Endodermal cell (in vitro differentiated cells): ENCODE results near the gene SMNDC1. TPM values are rescaled to one million over a fixed set of nuclear protein-coding genes. Genes with fewer than 3 reads are reported as not detected.
A peak's percentile ranks its signal among the peaks of the same experiment; 100 is the strongest.

Source experiments
- DNase-seq: peaks from one replicate; pipeline ENCODE4 v3.0.0-alpha.2; 2017
- H3K27ac ChIP-seq: 2 replicates; pipeline ENCODE4 v1.5.1; 2013; ENCODE audit warnings: mild to moderate bottlenecking, low read depth, low read length, moderate library complexity
- H3K27me3 ChIP-seq: 2 replicates; pipeline ENCODE4 v1.6.1; 2013; ENCODE audit warnings: mild to moderate bottlenecking, low read length, moderate library complexity; ENCODE audit not compliant: insufficient read depth, control insufficient read depth, poor library complexity, severe bottlenecking
- H3K36me3 ChIP-seq: 2 replicates; pipeline ENCODE4 v1.7.0; 2013; ENCODE audit warnings: mild to moderate bottlenecking, low read length, moderate library complexity; ENCODE audit not compliant: control insufficient read depth, insufficient read depth
- H3K4me1 ChIP-seq: one replicate; pipeline ENCODE4 v1.7.0; 2013; ENCODE audit warnings: low read length; ENCODE audit not compliant: control insufficient read depth, insufficient read depth
- H3K4me3 ChIP-seq: 2 replicates; pipeline ENCODE4 v1.5.1; 2013; ENCODE audit warnings: mild to moderate bottlenecking, low read length, moderate library complexity
- H3K9ac ChIP-seq: 2 replicates; pipeline ENCODE4 v1.6.1; 2013; ENCODE audit warnings: mild to moderate bottlenecking, low read length, moderate library complexity; ENCODE audit not compliant: poor library complexity, severe bottlenecking; ENCODE audit errors: extremely low read depth
- H3K9me3 ChIP-seq: 2 replicates; pipeline ENCODE4 v1.6.1; 2013; ENCODE audit warnings: mild to moderate bottlenecking, low read length, moderate library complexity; ENCODE audit not compliant: control insufficient read depth
- H3K27ac Mint-ChIP-seq: 2 replicates; pipeline ENCODE4 v1.8.0; 2020; ENCODE audit warnings: mixed read lengths
- H3K27me3 Mint-ChIP-seq: 2 replicates; pipeline ENCODE4 v1.8.0; 2021; ENCODE audit warnings: mild to moderate bottlenecking, mixed read lengths; ENCODE audit not compliant: insufficient read depth
- H3K36me3 Mint-ChIP-seq: 2 replicates; pipeline ENCODE4 v1.8.0; 2020; ENCODE audit warnings: low read depth, mixed read lengths
- H3K4me1 Mint-ChIP-seq: 2 replicates; pipeline ENCODE4 v1.8.0; 2020; ENCODE audit warnings: mixed read lengths
- H3K4me3 Mint-ChIP-seq: 2 replicates; pipeline ENCODE4 v1.8.0; 2020; ENCODE audit warnings: mild to moderate bottlenecking, moderate library complexity, mixed read lengths
- H3K9me3 Mint-ChIP-seq: 2 replicates; pipeline ENCODE4 v1.8.0; 2020; ENCODE audit warnings: mild to moderate bottlenecking, mixed read lengths
- whole genome bisulfite sequencing, 2 experiments: methylation state at CpG; one replicate each; pipeline versions ENCODE4 v1.1.5 to v1.1.7; 2013; ENCODE audit warnings: missing lambda C conversion rate in 2 of 2, mixed read lengths in 1 of 2; ENCODE audit not compliant: insufficient coverage in 1 of 2, insufficient read length in 1 of 2; 5-methylcytosine and 5-hydroxymethylcytosine counted together
- total RNA-seq, 2 donors: library from RNA; stranded (reverse); fragmentation: NEBNext Ultra II Directional in 1 of 2; extraction: Animal tissue kit (Norgen Biotek cat#: 25700) in 1 of 2; gene quantifications; 2 replicates in 1 of 2; 3 replicates in 1 of 2; pipeline ENCODE4 v1.2.1, GENCODE V29; 2021
- TF ChIP-seq, protein P1 (sequence below): fragments of 200-600 bp; sonication (generic); conservative IDR thresholded peaks from 2 replicates; pipeline ENCODE4 v1.5.0; 2021; ENCODE audit warnings: antibody characterized with exemption, mild to moderate bottlenecking

The SMNDC1 gene
- total RNA-seq, 2 donors from 2014 or later, result 52.9 to 65.6 TPM

DNA sequence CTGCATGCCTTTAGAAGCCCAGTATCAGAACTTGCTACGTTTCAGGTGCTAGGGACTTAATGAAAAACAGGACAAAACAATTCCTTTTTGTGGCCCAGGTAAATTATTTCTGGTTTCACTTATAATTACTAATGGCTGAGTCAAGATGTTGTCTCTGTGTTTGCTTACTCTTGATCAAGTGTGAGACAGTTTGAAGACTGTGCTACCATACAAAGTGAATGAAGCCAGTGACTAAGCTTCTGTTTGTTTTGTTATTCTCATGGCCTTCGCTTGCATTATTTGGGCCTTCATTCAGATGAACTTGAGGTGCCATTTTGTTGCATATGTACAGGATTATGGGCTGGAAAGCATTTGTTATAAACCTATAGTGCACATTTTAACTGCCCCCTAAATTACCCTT, 17.9 kb downstream of the SMNDC1 start:
- WGBS, 2 experiments, result 79 to 85% methylated on average over 2 of the region's 2 CpGs
- H3K27ac ChIP-seq, result no peak overlapping the region
- TF ChIP-seq, protein P1, sequence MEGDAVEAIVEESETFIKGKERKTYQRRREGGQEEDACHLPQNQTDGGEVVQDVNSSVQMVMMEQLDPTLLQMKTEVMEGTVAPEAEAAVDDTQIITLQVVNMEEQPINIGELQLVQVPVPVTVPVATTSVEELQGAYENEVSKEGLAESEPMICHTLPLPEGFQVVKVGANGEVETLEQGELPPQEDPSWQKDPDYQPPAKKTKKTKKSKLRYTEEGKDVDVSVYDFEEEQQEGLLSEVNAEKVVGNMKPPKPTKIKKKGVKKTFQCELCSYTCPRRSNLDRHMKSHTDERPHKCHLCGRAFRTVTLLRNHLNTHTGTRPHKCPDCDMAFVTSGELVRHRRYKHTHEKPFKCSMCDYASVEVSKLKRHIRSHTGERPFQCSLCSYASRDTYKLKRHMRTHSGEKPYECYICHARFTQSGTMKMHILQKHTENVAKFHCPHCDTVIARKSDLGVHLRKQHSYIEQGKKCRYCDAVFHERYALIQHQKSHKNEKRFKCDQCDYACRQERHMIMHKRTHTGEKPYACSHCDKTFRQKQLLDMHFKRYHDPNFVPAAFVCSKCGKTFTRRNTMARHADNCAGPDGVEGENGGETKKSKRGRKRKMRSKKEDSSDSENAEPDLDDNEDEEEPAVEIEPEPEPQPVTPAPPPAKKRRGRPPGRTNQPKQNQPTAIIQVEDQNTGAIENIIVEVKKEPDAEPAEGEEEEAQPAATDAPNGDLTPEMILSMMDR, result no peak
- H3K27me3 Mint-ChIP-seq, result no peaks in the 10 kb centered on the region
- H3K36me3 ChIP-seq, result peaks cover 77% of the 10 kb centered on the region
- H3K4me3 ChIP-seq, result no peak overlapping the region
- no peaks in the 10 kb centered on the region for H3K9me3 Mint-ChIP-seq
- H3K27ac Mint-ChIP-seq, result peak overlapping the region; percentile 62
- no peaks in the 10 kb centered on the region for H3K9me3 ChIP-seq
- DNase-seq, result no peak
- peaks cover 7% of the 10 kb centered on the region for H3K4me1 Mint-ChIP-seq
- no peak overlapping the region for H3K4me3 Mint-ChIP-seq
- peaks cover 48% of the 10 kb centered on the region for H3K36me3 Mint-ChIP-seq
- H3K27me3 ChIP-seq, result no peaks in the 10 kb centered on the region
- no peak overlapping the region for H3K9ac ChIP-seq
- H3K4me1 ChIP-seq, result no peaks in the 10 kb centered on the region

DNA sequence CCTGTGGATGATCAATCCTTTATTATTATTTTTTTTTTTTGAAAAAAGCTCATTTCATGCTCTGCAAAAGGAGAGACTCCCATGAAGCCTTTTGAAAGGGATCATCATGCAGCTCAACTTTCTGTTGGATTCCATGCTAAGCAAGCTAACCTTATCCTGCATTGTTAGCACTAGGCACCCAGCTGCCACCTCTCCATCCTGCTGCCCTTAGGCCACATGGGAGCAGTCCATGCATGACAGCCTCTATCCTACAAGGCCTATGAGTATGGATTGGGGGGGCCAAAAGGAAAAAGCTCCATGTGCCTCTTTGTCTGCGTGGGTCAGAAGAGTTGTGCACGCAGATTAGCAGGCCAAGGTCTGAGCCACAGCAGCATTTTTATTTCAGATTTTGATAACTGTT, 19.2 kb downstream of the SMNDC1 start:
- Mint-ChIP-seq H3K4me1 (peaks cover 7% of the 10 kb centered on the region), H3K9me3 (no peaks in the 10 kb centered on the region), H3K4me3 (no peak overlapping the region), H3K36me3 (peaks cover 50% of the 10 kb centered on the region), H3K27me3 (no peaks in the 10 kb centered on the region), H3K27ac (no peak overlapping the region)
- H3K27ac ChIP-seq, result no peak overlapping the region
- no peak overlapping the region for H3K9ac ChIP-seq
- peaks cover 77% of the 10 kb centered on the region for H3K36me3 ChIP-seq
- no peak for DNase-seq
- H3K27me3 ChIP-seq, result no peaks in the 10 kb centered on the region
- no peaks in the 10 kb centered on the region for H3K4me1 ChIP-seq
- no peak overlapping the region for H3K4me3 ChIP-seq
- TF ChIP-seq, protein P1, result no peak
- no peaks in the 10 kb centered on the region for H3K9me3 ChIP-seq
- WGBS, 2 experiments, result 96 to 100% methylated on average over 1 to 2 of the region's 2 CpGs

DNA sequence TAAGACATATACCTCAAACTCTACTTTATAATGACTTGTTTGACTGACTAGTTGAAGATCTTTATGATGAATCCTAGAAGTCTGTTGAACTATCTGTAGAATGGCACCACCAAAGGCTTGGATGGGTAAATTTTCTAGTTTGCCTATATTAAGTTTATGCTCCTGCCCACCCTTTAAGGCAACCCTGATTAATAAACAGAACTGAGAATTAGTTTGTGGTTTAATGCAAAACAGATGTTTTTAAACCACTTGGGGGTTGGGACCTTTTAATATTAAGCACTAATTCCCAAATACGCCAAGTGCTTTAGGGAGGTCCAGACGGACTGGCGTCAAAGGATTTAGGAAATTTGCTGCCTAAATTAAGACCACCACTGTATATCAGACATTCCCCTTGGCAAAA, 20.5 kb downstream of the SMNDC1 start:
- no peak overlapping the region for H3K27ac Mint-ChIP-seq
- peaks cover 9% of the 10 kb centered on the region for H3K4me1 Mint-ChIP-seq
- H3K27me3 ChIP-seq, result no peaks in the 10 kb centered on the region
- no peak overlapping the region for H3K4me3 ChIP-seq
- peaks cover 72% of the 10 kb centered on the region for H3K36me3 ChIP-seq
- H3K4me1 ChIP-seq, result no peaks in the 10 kb centered on the region
- H3K27ac ChIP-seq, result no peak overlapping the region
- H3K27me3 Mint-ChIP-seq, result no peaks in the 10 kb centered on the region
- TF ChIP-seq, protein P1, result no peak
- no peaks in the 10 kb centered on the region for H3K9me3 Mint-ChIP-seq
- peaks cover 45% of the 10 kb centered on the region for H3K36me3 Mint-ChIP-seq
- H3K9me3 ChIP-seq, result no peaks in the 10 kb centered on the region
- WGBS, 2 experiments, result 95 to 96% methylated on average over 3 of the region's 3 CpGs
- H3K4me3 Mint-ChIP-seq, result no peak overlapping the region
- H3K9ac ChIP-seq, result no peak overlapping the region
- DNase-seq, result no peak
